D721Med (cell line): ENCODE measurements around the gene MAJIN.

ENCODE experiments used
- DNase-seq: peaks from one replicate; pipeline ENCODE4 v3.0.0; 2011; ENCODE audit warnings: low spot score; ENCODE audit not compliant: insufficient read length
- FAIRE-seq: peaks from 2 replicates; lab custom pipeline; 2011; peaks lifted over from hg19 to GRCh38; lab: Jason Lieb, UNC
- TF ChIP-seq, protein P1 (sequence below): IDR thresholded peaks from 2 replicates; pipeline ENCODE4 v1.5.1; 2012; ENCODE audit warnings: mild to moderate bottlenecking, control low read depth; ENCODE audit not compliant: insufficient read depth; ENCODE audit errors: missing control alignments

MAJIN gene, protein sequence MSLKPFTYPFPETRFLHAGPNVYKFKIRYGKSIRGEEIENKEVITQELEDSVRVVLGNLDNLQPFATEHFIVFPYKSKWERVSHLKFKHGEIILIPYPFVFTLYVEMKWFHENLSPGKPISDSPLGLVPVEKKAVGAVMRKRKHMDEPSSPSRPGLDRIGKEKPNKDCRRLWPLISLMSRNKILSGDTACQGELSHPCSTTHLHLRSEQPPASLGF

DNA sequence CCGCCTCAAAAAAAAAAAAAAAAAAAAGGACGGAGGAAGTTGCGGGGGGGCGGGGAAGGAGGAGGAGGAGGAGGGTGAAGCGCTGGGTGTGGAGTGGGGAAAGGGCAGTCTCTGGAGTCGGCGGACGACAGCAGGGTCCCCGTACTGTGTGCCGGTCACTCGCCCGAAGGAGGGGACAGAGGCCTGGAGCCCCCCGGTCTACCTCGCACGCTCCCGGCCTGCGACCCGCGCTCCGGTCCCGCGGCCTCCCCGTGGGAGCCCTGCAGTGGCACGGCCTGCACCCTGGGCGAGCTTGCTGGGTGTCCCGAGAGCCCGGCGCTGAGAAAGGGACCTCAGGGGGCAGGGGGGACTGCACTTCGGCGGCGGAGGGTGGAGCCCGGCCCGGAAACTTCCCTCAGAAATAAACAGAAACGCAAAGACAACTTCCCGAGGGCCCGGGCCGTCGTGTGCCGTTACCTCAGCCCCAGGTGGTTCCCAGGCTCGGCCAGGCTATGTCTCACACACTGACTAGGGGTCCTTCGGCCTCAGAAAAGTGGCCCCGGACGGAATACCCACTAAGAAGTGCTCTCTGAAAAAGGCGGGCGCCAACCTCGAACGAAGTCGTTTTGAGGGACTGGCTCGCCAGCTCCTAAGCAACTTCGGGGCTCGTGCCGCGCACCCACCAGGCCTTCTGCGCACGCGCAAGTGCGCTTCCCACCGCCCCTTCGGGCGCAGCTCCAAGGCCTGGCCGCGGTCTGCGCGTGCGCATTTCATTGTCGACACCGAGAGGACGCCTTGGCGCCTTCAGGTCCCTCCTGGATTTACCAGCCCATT, at the start of gene MAJIN:
Gene MAJIN (minus strand): TSS at position 688 of the 813 bp plus-strand sequence. CDS start 12,703 bp downstream, outside the sequence.
- no peak for FAIRE-seq
- TF ChIP-seq, protein P1, sequence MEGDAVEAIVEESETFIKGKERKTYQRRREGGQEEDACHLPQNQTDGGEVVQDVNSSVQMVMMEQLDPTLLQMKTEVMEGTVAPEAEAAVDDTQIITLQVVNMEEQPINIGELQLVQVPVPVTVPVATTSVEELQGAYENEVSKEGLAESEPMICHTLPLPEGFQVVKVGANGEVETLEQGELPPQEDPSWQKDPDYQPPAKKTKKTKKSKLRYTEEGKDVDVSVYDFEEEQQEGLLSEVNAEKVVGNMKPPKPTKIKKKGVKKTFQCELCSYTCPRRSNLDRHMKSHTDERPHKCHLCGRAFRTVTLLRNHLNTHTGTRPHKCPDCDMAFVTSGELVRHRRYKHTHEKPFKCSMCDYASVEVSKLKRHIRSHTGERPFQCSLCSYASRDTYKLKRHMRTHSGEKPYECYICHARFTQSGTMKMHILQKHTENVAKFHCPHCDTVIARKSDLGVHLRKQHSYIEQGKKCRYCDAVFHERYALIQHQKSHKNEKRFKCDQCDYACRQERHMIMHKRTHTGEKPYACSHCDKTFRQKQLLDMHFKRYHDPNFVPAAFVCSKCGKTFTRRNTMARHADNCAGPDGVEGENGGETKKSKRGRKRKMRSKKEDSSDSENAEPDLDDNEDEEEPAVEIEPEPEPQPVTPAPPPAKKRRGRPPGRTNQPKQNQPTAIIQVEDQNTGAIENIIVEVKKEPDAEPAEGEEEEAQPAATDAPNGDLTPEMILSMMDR, result no peak
- DNase-seq, result no peak

DNA sequence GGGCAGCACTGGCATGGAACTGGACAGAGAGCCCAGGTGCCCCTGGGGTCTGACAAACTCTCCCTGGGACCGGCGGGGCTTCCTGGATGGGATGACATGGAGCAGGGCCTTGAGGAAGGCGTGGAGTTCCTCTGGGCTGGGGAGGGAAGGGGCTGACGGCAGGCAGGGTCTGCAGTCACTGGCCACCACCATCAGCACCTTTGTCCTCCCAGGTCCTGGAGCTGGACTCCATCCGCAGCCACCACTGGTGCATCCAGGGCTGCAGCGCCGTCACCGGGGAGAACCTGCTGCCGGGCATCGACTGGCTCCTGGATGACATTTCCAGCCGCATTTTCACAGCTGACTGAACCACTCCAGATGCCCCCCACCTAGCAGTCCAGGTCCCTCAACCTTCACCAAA, 49.6 kb upstream of the MAJIN start:
- DNase-seq (no peak), FAIRE-seq (no peak)
- TF ChIP-seq, protein P1, result no peak

DNA sequence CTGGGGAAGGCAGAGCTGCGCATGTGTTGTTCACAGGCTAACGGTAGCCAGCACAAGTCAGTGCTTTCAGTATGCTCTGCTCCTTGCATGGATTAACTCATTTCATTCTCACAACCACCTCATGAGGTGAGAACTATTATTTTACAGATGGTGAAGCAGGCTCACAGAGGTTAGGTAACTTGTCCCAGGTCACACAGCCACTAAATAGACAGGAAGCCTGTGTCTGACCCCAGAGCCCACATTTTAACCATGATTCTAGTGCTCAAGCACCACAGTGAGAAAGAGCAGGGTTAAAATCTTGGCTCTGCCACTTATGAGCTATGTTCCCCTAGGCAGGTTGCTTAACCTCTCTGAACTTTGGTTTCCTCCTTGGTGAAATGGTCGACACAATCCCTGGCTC, 49.1 kb upstream of the MAJIN start:
- TF ChIP-seq, protein P1, result no peak
- FAIRE-seq, result no peak
- DNase-seq, result no peak

DNA sequence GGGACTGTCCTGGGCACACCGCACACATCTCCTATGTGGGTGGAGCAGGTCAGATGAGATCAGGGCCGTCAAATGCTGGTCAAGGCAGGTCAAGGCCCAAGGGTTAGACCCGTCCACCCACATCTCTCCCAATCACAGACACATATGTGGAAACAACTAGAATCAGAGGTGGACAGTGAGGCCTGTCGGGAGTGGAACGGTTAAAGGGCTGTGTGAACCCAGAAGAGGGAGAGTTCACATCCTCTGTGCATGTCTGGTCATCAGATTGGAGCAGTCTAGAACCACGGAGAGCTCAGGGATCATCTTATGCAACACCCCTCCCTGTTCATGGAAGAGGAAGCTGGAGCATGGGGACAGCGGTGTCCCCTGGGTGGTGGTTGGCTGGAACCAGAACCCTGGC, 47.9 kb upstream of the MAJIN start:
- FAIRE-seq (no peak), DNase-seq (no peak)
- TF ChIP-seq, protein P1, result no peak

DNA sequence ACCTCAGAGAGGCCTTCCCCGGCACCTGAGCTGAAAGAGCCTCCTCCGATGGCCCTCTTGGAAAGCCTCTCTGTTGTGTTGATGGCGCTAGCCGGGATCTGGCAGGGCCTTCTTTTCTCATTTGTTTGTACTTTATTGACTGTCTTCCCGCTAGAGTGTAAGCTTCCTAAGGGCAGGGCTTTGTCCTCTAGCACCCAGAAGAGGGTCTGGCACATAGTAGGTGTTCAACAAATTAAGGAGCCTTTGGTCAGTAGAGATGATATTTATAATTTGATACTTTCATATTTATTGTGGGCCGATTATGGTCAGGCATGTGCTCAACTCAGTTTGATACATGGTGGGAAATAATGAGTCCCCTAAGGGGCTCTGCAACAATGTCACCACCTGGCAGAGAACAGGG, 46.0 kb upstream of the MAJIN start:
- TF ChIP-seq, protein P1, result no peak
- DNase-seq (no peak), FAIRE-seq (no peak)

DNA sequence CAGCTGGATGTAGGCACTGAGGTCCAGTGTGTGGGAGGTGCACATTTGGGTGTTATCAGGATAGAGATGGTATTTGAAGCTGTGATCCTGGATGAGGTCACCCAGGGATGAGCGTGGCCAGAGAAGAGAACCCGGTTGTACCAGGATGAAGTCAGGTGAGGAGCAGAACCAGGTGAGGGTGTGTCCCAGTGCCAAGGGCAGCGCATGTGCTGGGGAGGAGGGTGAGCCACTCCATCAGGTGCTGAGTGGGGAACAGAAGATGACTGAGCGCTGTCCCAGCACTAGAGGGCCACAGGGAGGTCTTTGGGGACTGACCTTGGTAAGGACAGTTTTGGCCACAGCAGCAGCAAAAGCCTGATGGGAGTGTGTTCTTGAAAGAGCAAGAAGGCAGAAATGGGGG, 44.8 kb upstream of the MAJIN start:
- DNase-seq, result no peak
- FAIRE-seq, result no peak
- TF ChIP-seq, protein P1, result no peak
